Liver (tissue), 9 donors: ENCODE data around the gene TMEM163. TPM values are rescaled to one million over a fixed set of nuclear protein-coding genes. Genes with fewer than 3 reads are reported as not detected.

Source experiments
- DNase-seq: peaks from one replicate; pipeline ENCODE4 v3.0.0-alpha.2; 2017; ENCODE audit warnings: low spot score
- H3K27ac ChIP-seq, 2 donors: one replicate each; pipeline ENCODE4 v1.7.0; 2013; ENCODE audit warnings: inconsistent platforms in 2 of 2, low read length in 2 of 2, control low read depth in 1 of 2, low read depth in 1 of 2, mild to moderate bottlenecking in 1 of 2
- H3K27me3 ChIP-seq, 4 donors: one replicate each; pipeline versions ENCODE4 v1.6.1 to v1.7.0; 2013; ENCODE audit warnings: low read length in 3 of 4, inconsistent platforms in 1 of 4, mild to moderate bottlenecking in 1 of 4, moderate library complexity in 1 of 4; ENCODE audit not compliant: control insufficient read depth in 4 of 4, insufficient read depth in 4 of 4
- H3K36me3 ChIP-seq, 4 donors: one replicate each; pipeline versions ENCODE4 v1.6.1 to v1.7.0; 2013; ENCODE audit warnings: low read length in 3 of 4, mild to moderate bottlenecking in 3 of 4, low read depth in 1 of 4, moderate library complexity in 1 of 4; ENCODE audit not compliant: control insufficient read depth in 4 of 4, insufficient read depth in 3 of 4
- H3K4me1 ChIP-seq, 4 donors: one replicate each; pipeline versions ENCODE4 v1.6.1 to v1.7.0; 2013; ENCODE audit warnings: low read length in 3 of 4, mild to moderate bottlenecking in 3 of 4, moderate library complexity in 1 of 4; ENCODE audit not compliant: control insufficient read depth in 4 of 4, insufficient read depth in 4 of 4
- H3K4me3 ChIP-seq, 3 donors: one replicate each; pipeline versions ENCODE4 v1.6.1 to v1.7.0; 2013; ENCODE audit warnings: low read length in 3 of 3, control low read depth in 1 of 3, low read depth in 1 of 3, mild to moderate bottlenecking in 1 of 3
- H3K9ac ChIP-seq, 2 donors: one replicate each; pipeline ENCODE4 v1.7.0; 2013; ENCODE audit warnings: low read length in 2 of 2, mild to moderate bottlenecking in 2 of 2, moderate library complexity in 2 of 2, control low read depth in 1 of 2, low read depth in 1 of 2
- H3K9me3 ChIP-seq, 4 donors: one replicate each; pipeline versions ENCODE4 v1.6.1 to v1.7.0; 2013; ENCODE audit warnings: low read length in 3 of 4; ENCODE audit not compliant: control insufficient read depth in 4 of 4
- CTCF ChIP-seq: fragments of 150-350 bp; IDR thresholded peaks from 2 replicates; pipeline ENCODE4 v1.5.1; 2017; ENCODE audit warnings: improper control_type of control experiment, low read depth, low read length; ENCODE audit not compliant: missing input control
- EGR1 ChIP-seq, 2 donors: IDR thresholded peaks; 2 replicates each; pipeline ENCODE4 v1.6.1; 2016 to 2018; ENCODE audit warnings: antibody characterized with exemption in 2 of 2, low read depth in 2 of 2
- FOXA1 ChIP-seq: IDR thresholded peaks from 2 replicates; pipeline ENCODE4 v1.6.1; 2016; ENCODE audit warnings: antibody characterized with exemption
- FOXA2 ChIP-seq: IDR thresholded peaks from 2 replicates; pipeline ENCODE4 v1.6.1; 2016; ENCODE audit warnings: antibody characterized with exemption
- GABPA ChIP-seq, 2 donors: IDR thresholded peaks in 1 of 2; conservative IDR thresholded peaks in 1 of 2; 2 replicates each; pipeline ENCODE4 v1.6.1; 2016; ENCODE audit warnings: antibody characterized with exemption in 2 of 2, mild to moderate bottlenecking in 1 of 2, moderate library complexity in 1 of 2
- HNF4A ChIP-seq, 2 donors: conservative IDR thresholded peaks; 2 replicates each; pipeline ENCODE4 v1.6.1; 2016; ENCODE audit warnings: antibody characterized with exemption in 2 of 2, mild to moderate bottlenecking in 2 of 2
- HNF4G ChIP-seq: IDR thresholded peaks from 2 replicates; pipeline ENCODE4 v1.6.1; 2016; ENCODE audit warnings: antibody characterized with exemption
- JUND ChIP-seq, 2 donors: IDR thresholded peaks; 2 replicates each; pipeline ENCODE4 v1.6.1; 2016; ENCODE audit warnings: antibody characterized with exemption in 2 of 2
- MAX ChIP-seq: IDR thresholded peaks from 2 replicates; pipeline ENCODE4 v1.6.1; 2016; ENCODE audit warnings: antibody characterized with exemption
- NR2F2 ChIP-seq: IDR thresholded peaks from 2 replicates; pipeline ENCODE4 v1.6.1; 2016; ENCODE audit warnings: antibody characterized with exemption
- REST ChIP-seq: IDR thresholded peaks from 2 replicates; pipeline ENCODE4 v1.6.1; 2016; ENCODE audit warnings: antibody characterized with exemption, mild to moderate bottlenecking
- RXRA ChIP-seq, 2 donors: IDR thresholded peaks; 2 replicates each; pipeline ENCODE4 v1.6.1; 2017 to 2018; ENCODE audit warnings: antibody characterized with exemption in 2 of 2, mild to moderate bottlenecking in 1 of 2
- SP1 ChIP-seq: IDR thresholded peaks from 2 replicates; pipeline ENCODE4 v1.6.1; 2018; ENCODE audit warnings: antibody characterized with exemption, mild to moderate bottlenecking
- TAF1 ChIP-seq: conservative IDR thresholded peaks from 2 replicates; pipeline ENCODE4 v1.6.1; 2016; ENCODE audit warnings: antibody characterized with exemption, mild to moderate bottlenecking
- YY1 ChIP-seq: IDR thresholded peaks from 2 replicates; pipeline ENCODE4 v1.6.1; 2016; ENCODE audit warnings: antibody characterized with exemption, mild to moderate bottlenecking
- ZBTB33 ChIP-seq: IDR thresholded peaks from 2 replicates; pipeline ENCODE4 v1.6.1; 2016; ENCODE audit warnings: antibody characterized with exemption
- WGBS: extraction: QIAGEN DNeasy Blood & Tissue Kit; methylation state at CpG from one replicate; pipeline ENCODE4 v1.1.7; 2013; 5-methylcytosine and 5-hydroxymethylcytosine counted together
- polyA plus RNA-seq, 2 donors: library from polyadenylated mRNA; stranded (reverse) in 1 of 2; unstranded in 1 of 2; fragments of 200-250 nt in 1 of 2; fragments of >200 nt in 1 of 2; fragmentation: Nextera tagmentation in 1 of 2; extraction: Ambion mirVana in 1 of 2; gene quantifications; one replicate each; pipeline versions ENCODE4 v1.2.1 to v1.2.3, GENCODE V29; 2013 to 2015
- total RNA-seq, 2 donors: library from RNA; depleted of rRNA; stranded (reverse); fragments of >200 nt; gene quantifications; one replicate each; pipeline ENCODE4 v1.2.3, GENCODE V29; 2014
- TF ChIP-seq, protein P1 (sequence below): IDR thresholded peaks from 2 replicates; pipeline ENCODE4 v1.6.1; 2016; ENCODE audit warnings: antibody characterized with exemption
- donor health status: healthy.
- donor health status: healthy.
- donor health status: healthy.
- donor health status: healthy.
- donor health status: healthy.

Gene TMEM163
- total and polyA plus RNA-seq, 4 donors = 0.08 to 0.48 (median 0.25) TPM

DNA sequence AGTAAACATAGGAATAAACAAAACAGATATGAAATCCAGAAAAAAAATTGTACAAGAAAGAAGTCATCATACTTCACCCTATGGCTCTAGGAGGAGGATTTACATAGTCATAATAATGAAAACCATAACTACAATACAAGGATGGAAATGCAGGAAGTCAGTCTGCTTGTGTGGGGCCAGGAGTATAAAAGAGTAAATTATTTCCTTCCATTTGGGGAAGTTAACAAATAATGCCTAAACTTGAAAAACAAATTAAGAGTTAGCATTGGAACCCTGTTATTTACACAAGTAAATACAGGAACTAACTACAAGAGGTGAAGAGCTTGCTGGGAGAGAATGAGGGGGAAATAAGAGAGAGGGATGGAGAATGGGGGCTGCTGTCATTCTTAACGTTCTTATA, 15.4 kb downstream of the TMEM163 start:
- H3K9ac ChIP-seq = no peak overlapping the region
- WGBS = 39% methylated on average over 1 of the region's 1 CpG
- H3K36me3 ChIP-seq = no peaks in the 10 kb centered on the region
- H3K4me3 ChIP-seq = no peak overlapping the region
- H3K4me1 ChIP-seq = no peaks in the 10 kb centered on the region
- peaks cover 0 to 2% (median 1%) of the 10 kb centered on the region in 4 donors for H3K27me3 ChIP-seq
- no peak for TF ChIP-seq RXRA (IDR thresholded peaks at IDR 0.05)
- no peak for TF ChIP-seq REST
- TF ChIP-seq FOXA2 = no peak
- DNase-seq = no peak
- no peaks in the 10 kb centered on the region for H3K9me3 ChIP-seq
- H3K27ac ChIP-seq = no peak overlapping the region

DNA sequence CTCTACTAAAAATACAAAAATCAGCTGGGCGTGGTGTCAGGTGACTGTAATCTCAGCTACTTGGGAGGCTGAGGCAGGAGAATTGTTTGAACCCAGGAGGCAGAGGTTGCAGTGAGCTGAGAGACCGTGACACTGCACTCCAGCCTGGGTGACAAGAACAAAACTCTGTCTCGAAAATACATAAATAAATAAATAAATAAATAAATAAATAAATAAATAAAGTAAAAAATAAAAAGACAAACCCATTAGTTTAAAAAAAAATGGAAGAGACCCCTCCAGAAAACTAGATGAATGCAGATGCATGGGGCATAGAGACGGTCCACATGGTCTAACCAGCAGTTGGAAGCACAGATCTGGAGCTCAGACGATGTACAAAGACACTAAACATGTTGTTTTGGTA, 18.1 kb downstream of the TMEM163 start:
- Histone ChIP-seq H3K27me3 (peaks cover 0 to 2% (median under 1%) of the 10 kb centered on the region in 4 donors), H3K36me3 (no peaks in the 10 kb centered on the region), H3K4me3 (no peak overlapping the region), H3K9me3 (no peaks in the 10 kb centered on the region), H3K9ac (no peak overlapping the region), H3K4me1 (no peaks in the 10 kb centered on the region), H3K27ac (no peak overlapping the region)
- no peak for DNase-seq
- no peak for TF ChIP-seq GABPA (IDR thresholded peaks at IDR 0.05 in 1 of 2, conservative IDR thresholded peaks at IDR 0.05 in 1 of 2)
- TF ChIP-seq, protein P1, sequence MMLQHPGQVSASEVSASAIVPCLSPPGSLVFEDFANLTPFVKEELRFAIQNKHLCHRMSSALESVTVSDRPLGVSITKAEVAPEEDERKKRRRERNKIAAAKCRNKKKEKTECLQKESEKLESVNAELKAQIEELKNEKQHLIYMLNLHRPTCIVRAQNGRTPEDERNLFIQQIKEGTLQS = no peak
- no peak for TF ChIP-seq NR2F2
- no peak for TF ChIP-seq TAF1
- no peak for TF ChIP-seq EGR1 (IDR thresholded peaks at IDR 0.05; ENCODE audit: low read depth in 2 of 2)
- no peak for TF ChIP-seq SP1
- no peak for TF ChIP-seq FOXA1
- no peak for TF ChIP-seq MAX
- no peak for TF ChIP-seq YY1
- TF ChIP-seq ZBTB33 = no peak
- TF ChIP-seq JUND (IDR thresholded peaks at IDR 0.05) = no peak
- no peak for TF ChIP-seq FOXA2
- TF ChIP-seq HNF4G = no peak
- no peak for TF ChIP-seq HNF4A (conservative IDR thresholded peaks at IDR 0.05)
- no peak for TF ChIP-seq CTCF
- no peak for TF ChIP-seq REST
- TF ChIP-seq RXRA (IDR thresholded peaks at IDR 0.05) = no peak
- WGBS = 91% methylated on average over 5 of the region's 5 CpGs
